K562 (cell line): ENCODE measurements around the gene CT45A1. TPM values are rescaled to one million over a fixed set of nuclear protein-coding genes. Genes with fewer than 3 reads are reported as not detected.

Experiments
- ATAC-seq: fragments of 200-7000 bp; cut with Tn5 transposase; 3 replicates; pipeline ENCODE4 v1.9.1; 2020; ENCODE audit warnings: moderate library complexity
- BruUV-seq: library from RNA; stranded (reverse); fragments of 400-500 nt; replicated peaks from 2 replicates; lab custom pipeline; 2021; lab: Mats Ljungman, UMichigan
- CTCF ChIA-PET: fragments of 300-600 bp; formaldehyde crosslinking; extraction: SDS; loops from one replicate; lab custom pipeline; 2021; ENCODE audit warnings: low intra/inter-chr PET ratio; lab: Yijun Ruan, JAX
- POLR2A ChIA-PET: fragments of 300-600, 350-650 bp; sonication (Branson Sonifier 250); formaldehyde crosslinking; extraction: SDS; loops from one replicate; lab custom pipeline; 2021; ENCODE audit warnings: antibody characterized with exemption, inconsistent platforms; lab: Yijun Ruan, JAX
- DNase-seq, 4 experiments: peaks; one replicate each; pipeline versions ENCODE4 v3.0.0 to v3.0.0-alpha.2; 2011 to 2018; ENCODE audit warnings: low spot score in 3 of 4, mixed read lengths in 3 of 4; ENCODE audit errors: extremely low read depth in 1 of 4
- FAIRE-seq: peaks from 2 replicates; lab custom pipeline; 2011; peaks lifted over from hg19 to GRCh38; lab: Jason Lieb, UNC
- H2AFZ ChIP-seq: 2 replicates; pipeline ENCODE4 v1.6.0; 2011; ENCODE audit warnings: low read depth, low read length, control low read depth, inconsistent platforms
- H3K27ac ChIP-seq: fragments of 200-600 bp; 3 replicates; pipeline ENCODE4 v1.8.0; 2011; ENCODE audit warnings: low read depth, mild to moderate bottlenecking, control low read depth, inconsistent platforms, low read length, moderate library complexity, mixed read lengths; ENCODE audit errors: extremely low read depth
- H3K27me3 ChIP-seq, 2 experiments: fragments of 300-600 bp in 1 of 2; 2 replicates in 1 of 2; 3 replicates in 1 of 2; pipeline versions ENCODE4 v1.6.0 to v1.8.0; 2011; ENCODE audit warnings: inconsistent platforms in 2 of 2, low read length in 2 of 2, mild to moderate bottlenecking in 1 of 2, mixed read lengths in 1 of 2, moderate library complexity in 1 of 2; ENCODE audit not compliant: control insufficient read depth in 2 of 2, insufficient read depth in 2 of 2
- H3K36me3 ChIP-seq: fragments of 300-600 bp; 3 replicates; pipeline ENCODE4 v1.8.0; 2011; ENCODE audit warnings: mild to moderate bottlenecking, low read length, inconsistent platforms; ENCODE audit not compliant: control insufficient read depth, insufficient read depth
- H3K4me1 ChIP-seq, 2 experiments: fragments of 200-600 bp in 1 of 2; replicated peaks in 1 of 2; 2 replicates in 1 of 2; 3 replicates in 1 of 2; pipeline versions ENCODE4 v1.5.1 to v1.8.0; 2011; ENCODE audit warnings: inconsistent platforms in 2 of 2, low read length in 2 of 2, mild to moderate bottlenecking in 1 of 2, mixed read lengths in 1 of 2, moderate library complexity in 1 of 2; ENCODE audit not compliant: control insufficient read depth in 2 of 2, insufficient read depth in 2 of 2
- H3K4me2 ChIP-seq: 2 replicates; pipeline ENCODE4 v1.6.1; 2011; ENCODE audit warnings: low read length, control low read depth, inconsistent platforms, mixed read lengths; ENCODE audit not compliant: insufficient read depth
- H3K4me3 ChIP-seq: fragments of 200-600 bp; sonication (generic), shearing (Covaris generic); 2 replicates; pipeline ENCODE4 v1.5.1; 2016; ENCODE audit warnings: control low read depth, inconsistent platforms
- H3K79me2 ChIP-seq: fragments of 200-600 bp; 3 replicates; pipeline ENCODE4 v1.8.0; 2011; ENCODE audit warnings: low read length, inconsistent platforms; ENCODE audit not compliant: control insufficient read depth, insufficient read depth
- H3K9ac ChIP-seq, 2 experiments: 2 replicates each; pipeline versions ENCODE4 v1.6.0 to v1.6.1; 2011; ENCODE audit warnings: low read depth in 2 of 2, low read length in 2 of 2, control low read depth in 1 of 2, inconsistent platforms in 1 of 2, mild to moderate bottlenecking in 1 of 2, mixed read lengths in 1 of 2; ENCODE audit not compliant: insufficient read depth in 1 of 2
- H3K9me1 ChIP-seq: one replicate; pipeline ENCODE4 v1.6.0; 2011; ENCODE audit warnings: inconsistent platforms, mild to moderate bottlenecking, low read length, moderate library complexity; ENCODE audit not compliant: control insufficient read depth, insufficient read depth
- H3K9me3 ChIP-seq: replicated peaks from 2 replicates; pipeline ENCODE4 v1.5.1; 2011; ENCODE audit warnings: low read depth, low read length, inconsistent platforms; ENCODE audit not compliant: control insufficient read depth, insufficient read depth
- H4K20me1 ChIP-seq: replicated peaks from 2 replicates; pipeline ENCODE4 v1.6.1; 2011; ENCODE audit warnings: low read length, inconsistent platforms, mixed read lengths; ENCODE audit not compliant: control insufficient read depth, insufficient read depth
- BRCA1 ChIP-seq, 2 experiments: fragments of 450-650 bp in 1 of 2; sonication (generic) in 1 of 2; formaldehyde crosslinking in 1 of 2; IDR thresholded peaks; 2 replicates each; pipeline versions ENCODE4 v1.5.0 to v1.6.1; 2017 to 2020; ENCODE audit warnings: mild to moderate bottlenecking in 1 of 2, missing genetic modification reagents in 1 of 2
- ETV6 ChIP-seq, 3 experiments: fragments of 150-350 bp in 1 of 3; sonication (generic) in 1 of 3; formaldehyde crosslinking in 1 of 3; IDR thresholded peaks; 2 replicates each; pipeline versions ENCODE4 v1.6.1 to v1.8.0; 2014 to 2022; ENCODE audit warnings: borderline replicate concordance in 2 of 3, low read depth in 2 of 3, antibody characterized with exemption in 1 of 3, low read length in 1 of 3, mild to moderate bottlenecking in 1 of 3, missing genetic modification reagents in 1 of 3
- GMEB1 ChIP-seq: fragments of 250-450 bp; sonication (Bioruptor Pico); IDR thresholded peaks from 2 replicates; pipeline ENCODE4 v1.4.0; 2020; ENCODE audit warnings: mild to moderate bottlenecking
- JUN ChIP-seq, 2 experiments: sonication (generic) in 1 of 2; formaldehyde crosslinking in 1 of 2; IDR thresholded peaks; 2 replicates each; pipeline versions ENCODE4 v1.6.1 to v1.8.0; 2012 to 2022; ENCODE audit warnings: borderline replicate concordance in 2 of 2, mild to moderate bottlenecking in 2 of 2, improper control_type of control experiment in 1 of 2, low read depth in 1 of 2, low read length in 1 of 2, missing genetic modification reagents in 1 of 2
- MAFK ChIP-seq: IDR thresholded peaks from 2 replicates; pipeline ENCODE4 v1.6.1; 2011; ENCODE audit warnings: low read length, improper control_type of control experiment
- POLR3A ChIP-seq: IDR thresholded peaks from 2 replicates; pipeline ENCODE4 v1.6.1; 2011; ENCODE audit warnings: borderline replicate concordance, mild to moderate bottlenecking, moderate library complexity; ENCODE audit not compliant: insufficient read length, insufficient read depth; ENCODE audit errors: extremely low read depth
- SMC3 ChIP-seq: conservative IDR thresholded peaks from 2 replicates; pipeline ENCODE4 v1.6.1; 2011; ENCODE audit warnings: low read depth, low read length, improper control_type of control experiment; ENCODE audit not compliant: insufficient read depth
- SPI1 ChIP-seq: IDR thresholded peaks from 2 replicates; pipeline ENCODE4 v1.6.1; 2011; ENCODE audit warnings: low read depth, low read length, control low read depth, borderline replicate concordance
- STAG1 ChIP-seq: sonication (generic); formaldehyde crosslinking; IDR thresholded peaks from 2 replicates; pipeline ENCODE4 v1.5.0; 2020; ENCODE audit warnings: missing genetic modification reagents, borderline replicate concordance
- TRIM24 ChIP-seq, 2 experiments: fragments of 450-650 bp; IDR thresholded peaks; 2 replicates each; pipeline ENCODE4 v1.6.1; 2016
- ZBTB7A ChIP-seq: IDR thresholded peaks from 2 replicates; pipeline ENCODE4 v1.6.1; 2011; ENCODE audit warnings: low read depth, mild to moderate bottlenecking, low read length, moderate library complexity, borderline replicate concordance; ENCODE audit not compliant: control insufficient read depth
- ZKSCAN3 ChIP-seq: fragments of 250-450 bp; sonication (Bioruptor Pico); IDR thresholded peaks from 2 replicates; pipeline ENCODE4 v1.4.0; 2020
- ZNF395 ChIP-seq: fragments of 200-800 bp; sonication (Bioruptor generic); IDR thresholded peaks from 2 replicates; pipeline ENCODE4 v1.6.1; 2017; ENCODE audit warnings: missing genetic modification characterization, missing compliant biosample characterization
- WGBS: fragments of 100-300 bp; shearing (Covaris generic); methylation state at CpG from one replicate; pipeline ENCODE4 v1.1.6; 2016; ENCODE audit warnings: low coverage, mixed read lengths; ENCODE audit not compliant: insufficient coverage; ENCODE audit errors: missing lambda C conversion rate; 5-methylcytosine and 5-hydroxymethylcytosine counted together
- in situ Hi-C: fragments of 300-500 bp; cut with MboI; formaldehyde crosslinking; loops from 4 replicates; pipeline ENCODE4 v1.15.0; 2018; ENCODE audit warnings: inconsistent platforms, mixed read lengths
- intact Hi-C: fragments of 100-400 bp; cut with micrococcal nuclease; formaldehyde crosslinking; loops from 2 replicates; pipeline ENCODE4 v1.14.2; 2022
- polyA plus RNA-seq, 8 experiments: library from polyadenylated mRNA; depleted of rRNA in 4 of 8; stranded (reverse) in 5 of 8; unstranded in 3 of 8; fragments of >200 nt; fragmentation: Nextera tagmentation in 2 of 8; fragmentation: Illumina TruSeq in 1 of 8; extraction: Ambion mirVana in 2 of 8; extraction: Trizol in 1 of 8; gene quantifications; 2 replicates each; pipeline versions ENCODE4 v1.2.1 to v1.2.3, GENCODE V29; 2011 to 2014; ENCODE audit warnings: inconsistent platforms in 1 of 8, missing spikeins in 1 of 8
- total RNA-seq, 7 experiments: library from RNA; depleted of rRNA in 6 of 7; stranded (reverse); fragments of >200 nt in 6 of 7; fragmentation: Illumina TruSeq in 2 of 7; extraction: Trizol in 2 of 7; gene quantifications; 2 replicates each; pipeline versions ENCODE4 v1.2.1 to v1.2.3, GENCODE V29; 2011 to 2021; ENCODE audit warnings: low replicate concordance in 1 of 7
- TF ChIP-seq, protein P1 (sequence below): sonication (generic); formaldehyde crosslinking; IDR thresholded peaks from 2 replicates; pipeline ENCODE4 v1.8.0; 2022; ENCODE audit warnings: missing genetic modification reagents, mild to moderate bottlenecking, moderate library complexity, borderline replicate concordance
- TF ChIP-seq, protein P2 (sequence below): sonication (generic); formaldehyde crosslinking; IDR thresholded peaks from 2 replicates; pipeline ENCODE4 v1.8.1; 2023; ENCODE audit warnings: mild to moderate bottlenecking, missing genetic modification reagents

Gene CT45A1
- total and polyA plus RNA-seq, 9 of the 15 experiments (the other 6 are each of a cell fraction or from before 2014, with no cell fraction given): 0.66 to 5.7 (median 2.5) TPM

GRCh38 chrX:135707880-135708279, 5.6 kb upstream of the CT45A1 start (continued):
- TF ChIP-seq, protein P1, sequence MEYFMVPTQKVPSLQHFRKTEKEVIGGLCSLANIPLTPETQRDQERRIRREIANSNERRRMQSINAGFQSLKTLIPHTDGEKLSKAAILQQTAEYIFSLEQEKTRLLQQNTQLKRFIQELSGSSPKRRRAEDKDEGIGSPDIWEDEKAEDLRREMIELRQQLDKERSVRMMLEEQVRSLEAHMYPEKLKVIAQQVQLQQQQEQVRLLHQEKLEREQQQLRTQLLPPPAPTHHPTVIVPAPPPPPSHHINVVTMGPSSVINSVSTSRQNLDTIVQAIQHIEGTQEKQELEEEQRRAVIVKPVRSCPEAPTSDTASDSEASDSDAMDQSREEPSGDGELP: peak; percentile 52; the same call in 1 of the 2 replicates
- peak; percentile 41 for TF ChIP-seq SMC3
- TF ChIP-seq, all 486 proteins: peak for 24

DNA sequence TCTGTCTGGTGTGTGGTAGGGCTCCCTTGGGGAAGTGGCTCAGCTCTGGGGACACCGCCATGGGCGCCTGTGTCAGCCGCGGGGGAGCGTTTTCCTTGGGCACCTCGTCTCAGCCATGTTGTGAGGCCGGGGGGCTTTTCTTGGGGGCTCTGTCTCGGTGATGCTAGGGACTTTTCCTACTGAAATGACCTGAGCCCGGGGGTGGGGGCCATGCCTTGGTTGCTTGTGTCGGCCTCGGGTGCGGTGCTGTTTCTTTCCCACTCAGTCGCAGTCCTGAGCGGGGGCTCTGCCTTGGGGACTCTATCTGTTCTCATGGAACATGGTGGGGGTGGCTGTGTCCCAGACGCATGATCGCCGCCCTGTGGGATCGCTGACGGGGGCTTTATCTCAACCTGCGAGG, 356 bp downstream of the CT45A1 start:
- Histone ChIP-seq H3K79me2 (no peaks in the 10 kb centered on the region), H3K9me3 (no peaks in the 10 kb centered on the region), H3K36me3 (no peaks in the 10 kb centered on the region), H3K4me2 (no peak overlapping the region), H3K9ac (no peak overlapping the region), H3K4me3 (no peak overlapping the region), H3K4me1 (no peaks in the 10 kb centered on the region), H3K9me1 (no peaks in the 10 kb centered on the region), H4K20me1 (no peaks in the 10 kb centered on the region), H3K27ac (no peak overlapping the region), H3K27me3 (no peaks in the 10 kb centered on the region), H2AFZ (no peak overlapping the region)
- BruUV-seq: no TSS peak
- POLR2A ChIA-PET: no interaction called here
- 55% methylated on average over 4 of the region's 20 CpGs for WGBS
- in situ Hi-C loops (no loop called here), intact Hi-C loops (no loop called here)
- ATAC-seq (no peak), DNase-seq (no peak), FAIRE-seq (no peak)
- CTCF ChIA-PET: no interaction called here
- TF ChIP-seq ZBTB7A (no peak), STAG1 (CRISPR knock-in tag) (no peak), ZKSCAN3 (CRISPR knock-in tag) (no peak), ETV6 (IDR thresholded peaks at IDR 0.05; ENCODE audit: borderline replicate concordance in 1 of 2, low read depth in 2 of 2, low read length in 1 of 2) (no peak), ETV6 (CRISPR knock-in tag; IDR thresholded peaks at IDR 0.05; ENCODE audit: borderline replicate concordance) (no peak), SPI1 (no peak), JUN (IDR thresholded peaks at IDR 0.05; ENCODE audit: borderline replicate concordance, low read depth, low read length) (no peak), JUN (CRISPR knock-in tag; IDR thresholded peaks at IDR 0.05; ENCODE audit: borderline replicate concordance) (no peak), BRCA1 (IDR thresholded peaks at IDR 0.05) (no peak), BRCA1 (CRISPR knock-in tag; IDR thresholded peaks at IDR 0.05) (no peak), POLR3A (no peak), MAFK (no peak), ZNF395 (CRISPR knock-in tag) (no peak), GMEB1 (CRISPR knock-in tag) (no peak), TRIM24 (IDR thresholded peaks at IDR 0.05) (no peak)
- TF ChIP-seq, protein P2, sequence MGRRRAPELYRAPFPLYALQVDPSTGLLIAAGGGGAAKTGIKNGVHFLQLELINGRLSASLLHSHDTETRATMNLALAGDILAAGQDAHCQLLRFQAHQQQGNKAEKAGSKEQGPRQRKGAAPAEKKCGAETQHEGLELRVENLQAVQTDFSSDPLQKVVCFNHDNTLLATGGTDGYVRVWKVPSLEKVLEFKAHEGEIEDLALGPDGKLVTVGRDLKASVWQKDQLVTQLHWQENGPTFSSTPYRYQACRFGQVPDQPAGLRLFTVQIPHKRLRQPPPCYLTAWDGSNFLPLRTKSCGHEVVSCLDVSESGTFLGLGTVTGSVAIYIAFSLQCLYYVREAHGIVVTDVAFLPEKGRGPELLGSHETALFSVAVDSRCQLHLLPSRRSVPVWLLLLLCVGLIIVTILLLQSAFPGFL (CRISPR knock-in tag): no peak
